Activated naive CD4-positive, alpha-beta T cell treated with anti-CD3 and anti-CD28 coated beads for 36 hours (primary cell): ENCODE measurements around the gene ARMCX2. TPM values are rescaled to one million over a fixed set of nuclear protein-coding genes. Genes with fewer than 3 reads are reported as not detected.

ENCODE experiments used
- CTCF ChIA-PET: fragments of 350-600 bp; sonication (Branson Sonifier 250); formaldehyde crosslinking; loops from one replicate; lab custom pipeline; 2021; ENCODE audit warnings: antibody characterized with exemption; lab: Charles Lee
- DNase-seq: peaks from one replicate; pipeline ENCODE4 v3.0.0-alpha.2; 2020
- H3K27ac Mint-ChIP-seq: one replicate; pipeline ENCODE4 v1.8.0; 2021; ENCODE audit warnings: mild to moderate bottlenecking, mixed read lengths
- H3K27me3 Mint-ChIP-seq: one replicate; pipeline ENCODE4 v1.8.0; 2021; ENCODE audit warnings: low read depth, mixed read lengths
- H3K36me3 Mint-ChIP-seq: one replicate; pipeline ENCODE4 v1.8.0; 2021; ENCODE audit warnings: low read depth, mixed read lengths
- H3K4me1 Mint-ChIP-seq: one replicate; pipeline ENCODE4 v1.8.0; 2021; ENCODE audit warnings: low read depth, mixed read lengths
- H3K4me3 Mint-ChIP-seq: one replicate; pipeline ENCODE4 v1.8.0; 2021; ENCODE audit warnings: mild to moderate bottlenecking, moderate library complexity, mixed read lengths
- H3K9me3 Mint-ChIP-seq: one replicate; pipeline ENCODE4 v1.8.0; 2021; ENCODE audit warnings: mixed read lengths
- intact Hi-C: fragments of 100-400 bp; cut with micrococcal nuclease; formaldehyde crosslinking; loops from one replicate; pipeline ENCODE4 v1.15.1; 2023
- total RNA-seq, 2 experiments: library from RNA; stranded (reverse); gene quantifications; one replicate each; pipeline ENCODE4 v1.2.3, GENCODE V29; 2021

ARMCX2 gene
- total RNA-seq = 10 to 100 TPM in 1 of 2 experiments, 1 to 10 TPM in 1; 9.3 to 10.9 TPM

- intact Hi-C loops = loop anchor here (2.0 kb wide), 2 partner anchors 139 to 251 kb away; partner anchors contain the start of gene HNRNPH2
- Mint-ChIP-seq H3K4me3 (peak within 1 kb of the TSS; percentile 76), H3K36me3 (no peaks in the 10 kb centered on the region), H3K9me3 (no peaks in the 10 kb centered on the region), H3K4me1 (peaks cover 27% of the 10 kb centered on the region), H3K27ac (peak within 1 kb of the TSS; percentile 8), H3K27me3 (no peaks in the 10 kb centered on the region)
- peak; percentile 18 for DNase-seq
- CTCF ChIA-PET = interaction anchor here (0.6 kb wide), 1 partner anchor 244 kb away, joined by 3 read pairs; no protein-coding TSS in a partner anchor
Observed at GRCh38 chrX:101659601-101660063, at the start of gene ARMCX2. TSS of gene ARMCX2 (minus strand) at chrX:101659850. CDS start at chrX:101657588, 2,262 bp downstream.

DNA sequence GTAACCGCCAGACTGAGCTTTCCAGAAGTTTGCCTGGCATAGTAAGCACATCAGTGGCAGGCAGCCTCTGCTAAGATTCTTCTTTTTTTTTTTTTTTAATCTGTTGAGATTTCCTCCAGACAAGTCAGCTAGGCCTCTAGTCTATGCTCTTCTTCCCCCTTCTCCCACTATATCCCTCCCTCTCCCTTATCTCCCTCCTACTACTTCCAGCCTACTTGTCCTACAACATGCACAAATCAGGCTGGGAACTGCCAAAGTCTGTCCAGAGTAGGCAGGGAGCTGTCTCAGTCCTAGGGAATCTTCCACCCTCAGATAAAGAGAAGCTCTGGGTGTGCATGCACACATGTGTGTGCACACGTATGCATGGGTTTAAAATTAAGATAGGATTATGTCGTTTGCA, 49.7 kb upstream of the ARMCX2 start:
- Mint-ChIP-seq H3K4me3 (no peak overlapping the region), H3K4me1 (no peaks in the 10 kb centered on the region), H3K27me3 (no peaks in the 10 kb centered on the region), H3K36me3 (no peaks in the 10 kb centered on the region), H3K9me3 (no peaks in the 10 kb centered on the region), H3K27ac (no peak overlapping the region)
- intact Hi-C loops = no loop called here
- no peak for DNase-seq
- CTCF ChIA-PET = no interaction called here

- CTCF ChIA-PET = no interaction called here
- H3K4me1 Mint-ChIP-seq = no peaks in the 10 kb centered on the region
Observed at GRCh38 chrX:101708163-101708562, 48.5 kb upstream of the ARMCX2 start.

GRCh38 chrX:101693476-101693875, 33.8 kb upstream of the ARMCX2 start:
- H3K4me3 Mint-ChIP-seq = no peak overlapping the region
- CTCF ChIA-PET = no interaction called here
- H3K27ac Mint-ChIP-seq = no peak overlapping the region
- no peaks in the 10 kb centered on the region for H3K36me3 Mint-ChIP-seq
- intact Hi-C loops = no loop called here
- H3K9me3 Mint-ChIP-seq = no peaks in the 10 kb centered on the region
- DNase-seq = no peak
- peaks cover 2% of the 10 kb centered on the region for H3K27me3 Mint-ChIP-seq
- peaks cover 3% of the 10 kb centered on the region for H3K4me1 Mint-ChIP-seq

More at GRCh38 chrX:101708163-101708562, 48.5 kb upstream of the ARMCX2 start:
- H3K27ac Mint-ChIP-seq = no peak overlapping the region
- no peak overlapping the region for H3K4me3 Mint-ChIP-seq
- no peaks in the 10 kb centered on the region for H3K9me3 Mint-ChIP-seq
- H3K27me3 Mint-ChIP-seq = no peaks in the 10 kb centered on the region
- H3K36me3 Mint-ChIP-seq = no peaks in the 10 kb centered on the region
- no peak for DNase-seq
- intact Hi-C loops = no loop called here

DNA sequence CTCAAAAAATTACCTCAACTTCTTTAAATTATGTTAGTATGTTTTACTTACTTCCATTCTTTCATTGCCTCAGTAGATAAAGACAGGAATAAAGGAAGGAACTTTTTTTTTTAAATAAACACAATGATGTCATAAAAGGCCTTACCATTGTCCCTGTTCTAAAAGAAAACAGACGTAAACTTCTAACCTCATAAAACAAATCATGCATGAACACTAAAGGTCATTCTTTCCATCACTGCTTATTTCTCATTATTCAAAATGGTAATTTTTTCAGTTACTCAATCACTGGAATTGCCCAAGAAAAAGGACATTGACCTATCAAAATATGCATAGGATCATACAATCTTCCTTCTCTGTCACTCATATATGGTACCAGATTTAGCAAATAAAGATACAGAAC, 32.2 kb upstream of the ARMCX2 start:
- Mint-ChIP-seq H3K4me1 (peaks cover 6% of the 10 kb centered on the region), H3K4me3 (no peak overlapping the region), H3K27me3 (no peaks in the 10 kb centered on the region), H3K27ac (no peak overlapping the region), H3K36me3 (no peaks in the 10 kb centered on the region), H3K9me3 (no peaks in the 10 kb centered on the region)
- DNase-seq = no peak
- intact Hi-C loops = no loop called here
- CTCF ChIA-PET = no interaction called here

- Mint-ChIP-seq H3K27ac (no peak overlapping the region), H3K4me1 (peaks cover 6% of the 10 kb centered on the region), H3K9me3 (no peaks in the 10 kb centered on the region), H3K36me3 (no peaks in the 10 kb centered on the region), H3K4me3 (no peak overlapping the region), H3K27me3 (no peaks in the 10 kb centered on the region)
- DNase-seq = no peak
- intact Hi-C loops = no loop called here
- CTCF ChIA-PET = no interaction called here
Observed at GRCh38 chrX:101686574-101686973, 26.9 kb upstream of the ARMCX2 start.

- Mint-ChIP-seq H3K36me3 (no peaks in the 10 kb centered on the region), H3K9me3 (no peaks in the 10 kb centered on the region), H3K27ac (no peak overlapping the region), H3K27me3 (no peaks in the 10 kb centered on the region), H3K4me3 (no peak overlapping the region), H3K4me1 (peaks cover 6% of the 10 kb centered on the region)
- no peak for DNase-seq
- CTCF ChIA-PET = interaction anchor here (0.7 kb wide), 1 partner anchor 165 kb away, joined by 3 read pairs; no protein-coding TSS in a partner anchor
- intact Hi-C loops = no loop called here
Observed at GRCh38 chrX:101685923-101686322, 26.3 kb upstream of the ARMCX2 start.

DNA sequence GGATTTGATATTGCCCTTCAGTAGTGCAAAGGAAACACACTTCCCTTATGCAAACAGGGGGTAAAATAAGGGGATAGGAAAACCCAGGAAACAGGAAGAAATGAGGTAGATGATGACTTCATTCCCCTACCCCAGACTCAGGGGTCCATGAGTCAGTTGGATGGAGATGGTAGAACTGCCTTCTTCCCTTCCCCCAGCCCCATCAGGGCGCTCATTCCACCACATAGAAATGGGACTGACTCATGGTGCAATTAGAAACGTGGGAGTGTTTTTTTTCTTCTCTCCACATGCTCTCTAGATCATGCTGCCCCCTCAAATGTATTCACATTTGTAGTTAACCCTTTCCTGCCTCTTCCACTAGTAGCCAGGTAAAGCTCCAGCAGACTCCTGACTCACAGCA, 23.1 kb upstream of the ARMCX2 start:
- Mint-ChIP-seq H3K36me3 (no peaks in the 10 kb centered on the region), H3K4me1 (no peaks in the 10 kb centered on the region), H3K27me3 (no peaks in the 10 kb centered on the region), H3K4me3 (no peak overlapping the region), H3K27ac (no peak overlapping the region), H3K9me3 (no peaks in the 10 kb centered on the region)
- CTCF ChIA-PET = no interaction called here
- DNase-seq = no peak
- intact Hi-C loops = no loop called here

- Mint-ChIP-seq H3K4me1 (no peaks in the 10 kb centered on the region), H3K4me3 (no peak overlapping the region), H3K36me3 (no peaks in the 10 kb centered on the region), H3K9me3 (no peaks in the 10 kb centered on the region), H3K27ac (no peak overlapping the region), H3K27me3 (peaks cover 7% of the 10 kb centered on the region)
- CTCF ChIA-PET = no interaction called here
- DNase-seq = no peak
- intact Hi-C loops = no loop called here
Observed at GRCh38 chrX:101677028-101677427, 17.4 kb upstream of the ARMCX2 start.

GRCh38 chrX:101676571-101676970, 16.9 kb upstream of the ARMCX2 start:
- Mint-ChIP-seq H3K27me3 (peaks cover 7% of the 10 kb centered on the region), H3K36me3 (no peaks in the 10 kb centered on the region), H3K4me3 (no peak overlapping the region), H3K9me3 (no peaks in the 10 kb centered on the region), H3K4me1 (no peaks in the 10 kb centered on the region), H3K27ac (no peak overlapping the region)
- CTCF ChIA-PET = no interaction called here
- intact Hi-C loops = no loop called here
- DNase-seq = no peak

DNA sequence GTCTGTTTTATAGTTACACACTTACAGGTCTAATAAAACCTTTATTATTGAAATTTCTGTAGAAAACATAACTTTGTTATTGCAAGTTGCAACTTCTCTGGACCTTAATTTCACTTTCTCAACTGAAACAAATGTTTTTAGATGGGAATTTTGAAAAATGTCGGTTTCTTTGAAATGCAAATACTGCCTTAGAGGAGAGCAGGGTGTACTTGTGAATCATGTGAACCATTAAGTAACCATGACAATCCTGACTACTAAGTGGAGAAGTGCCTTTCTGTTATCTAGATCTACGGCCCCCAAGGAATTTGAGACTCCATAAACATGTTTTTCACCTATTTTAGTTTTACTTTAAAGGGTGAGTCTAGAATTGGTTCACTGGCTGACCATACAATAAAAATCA, 8.5 kb upstream of the ARMCX2 start:
- no peaks in the 10 kb centered on the region for H3K36me3 Mint-ChIP-seq
- no peak overlapping the region for H3K27ac Mint-ChIP-seq
- H3K4me1 Mint-ChIP-seq = no peaks in the 10 kb centered on the region
- intact Hi-C loops = no loop called here
- no peak overlapping the region for H3K4me3 Mint-ChIP-seq
- no peak for DNase-seq
- no peaks in the 10 kb centered on the region for H3K9me3 Mint-ChIP-seq
- CTCF ChIA-PET = no interaction called here
- H3K27me3 Mint-ChIP-seq = no peaks in the 10 kb centered on the region

DNA sequence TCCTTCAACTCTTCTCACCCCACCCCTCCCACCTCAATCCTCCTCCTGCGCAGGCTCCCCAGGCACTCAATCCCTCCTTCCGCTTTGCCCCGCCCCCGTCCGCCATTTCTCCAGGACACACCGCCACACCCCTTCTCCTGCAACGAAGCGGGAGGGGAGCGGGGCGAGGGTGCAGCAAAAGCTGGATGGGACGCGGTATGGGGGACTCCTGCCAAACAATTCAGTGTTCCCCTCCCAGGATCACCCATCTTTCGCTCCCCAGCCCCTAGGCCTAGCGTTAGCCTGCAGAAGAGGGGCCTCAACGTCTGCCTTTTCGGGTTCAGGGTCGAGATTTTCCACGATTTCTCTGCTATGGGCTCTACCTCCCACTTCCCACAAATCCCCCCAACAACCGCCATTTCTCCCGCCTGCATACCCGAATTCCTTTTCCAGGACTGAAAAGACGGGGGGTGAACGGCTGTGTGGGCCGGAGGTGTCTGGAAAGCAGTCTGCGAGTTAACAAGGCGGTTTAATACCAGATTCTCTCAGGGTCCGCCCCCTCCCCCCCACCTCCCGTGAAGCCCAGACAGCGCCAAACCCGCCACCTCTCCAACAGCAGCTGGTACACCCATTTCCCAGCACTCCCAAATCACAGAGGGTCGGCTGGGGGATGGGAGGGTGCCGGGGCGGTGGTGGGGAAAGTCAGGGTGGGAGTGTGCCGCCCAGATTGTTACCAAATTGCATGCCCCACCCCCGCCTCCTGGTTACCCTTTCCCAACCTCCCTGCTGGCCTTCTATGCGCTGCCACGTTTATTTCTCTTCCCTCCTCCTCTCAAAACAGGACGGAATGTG, 774 bp downstream of the ARMCX2 start:
- H3K27ac Mint-ChIP-seq = peak overlapping the region; percentile 8
- peak overlapping the region; percentile 76 for H3K4me3 Mint-ChIP-seq
- no peaks in the 10 kb centered on the region for H3K27me3 Mint-ChIP-seq
- peak; percentile 77 for DNase-seq
- H3K36me3 Mint-ChIP-seq = no peaks in the 10 kb centered on the region
- CTCF ChIA-PET = interaction anchor here (0.6 kb wide), 1 partner anchor 243 kb away, joined by 3 read pairs; no protein-coding TSS in a partner anchor
- no peaks in the 10 kb centered on the region for H3K9me3 Mint-ChIP-seq
- intact Hi-C loops = loop anchor here (2.0 kb wide), 2 partner anchors 140 to 250 kb away; partner anchors contain the start of gene HNRNPH2
- peaks cover 28% of the 10 kb centered on the region for H3K4me1 Mint-ChIP-seq

DNA sequence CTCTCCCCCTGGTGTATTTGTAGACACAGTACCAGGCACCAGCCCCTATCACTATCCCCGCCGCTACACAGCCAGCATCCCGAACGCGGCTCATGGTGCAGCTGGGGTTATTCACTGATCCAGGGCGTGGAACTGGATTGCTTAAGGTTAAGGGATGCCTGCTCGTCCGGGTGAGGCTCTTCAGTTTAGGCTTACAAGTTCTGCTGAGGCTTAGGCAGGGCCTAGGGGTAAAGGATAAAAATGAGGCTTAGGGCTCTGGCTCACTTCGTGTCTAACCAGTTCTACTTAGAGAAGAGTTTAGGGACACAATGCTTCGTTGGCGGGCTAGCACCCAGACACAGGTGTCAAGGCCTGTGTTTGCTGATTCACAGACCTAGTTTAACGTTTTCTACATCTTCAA, 2.2 kb downstream of the ARMCX2 start:
- intact Hi-C loops = no loop called here

More for the DNA sequence above, 2.2 kb downstream of the ARMCX2 start:
- CTCF ChIA-PET = no interaction called here
- no peak for DNase-seq
- Mint-ChIP-seq H3K9me3 (no peaks in the 10 kb centered on the region), H3K27me3 (no peaks in the 10 kb centered on the region), H3K36me3 (no peaks in the 10 kb centered on the region), H3K27ac (no peak overlapping the region), H3K4me1 (peaks cover 28% of the 10 kb centered on the region), H3K4me3 (no peak overlapping the region)
